H1 (cell line): ENCODE results near the gene HMCN2. TPM values are rescaled to one million over a fixed set of nuclear protein-coding genes. Genes with fewer than 3 reads are reported as not detected.

Experiments
- CTCF ChIA-PET: fragments of 300-600 bp; sonication (Branson Sonifier 250); formaldehyde crosslinking; loops from one replicate; lab custom pipeline; 2021; ENCODE audit not compliant: partially characterized antibody; lab: Charles Lee
- POLR2A ChIA-PET: fragments of 300-600 bp; sonication (Branson Sonifier 250); formaldehyde crosslinking; loops from one replicate; lab custom pipeline; 2021; ENCODE audit warnings: inconsistent platforms; ENCODE audit not compliant: partially characterized antibody; lab: Charles Lee
- DNase-seq, 2 experiments: peaks; one replicate each; pipeline versions ENCODE4 v3.0.0 to v3.0.0-alpha.2; 2010 to 2022; ENCODE audit warnings: low spot score in 2 of 2, low read depth in 1 of 2, mixed read lengths in 1 of 2
- FAIRE-seq: peaks from 2 replicates; lab custom pipeline; 2011; peaks lifted over from hg19 to GRCh38; lab: Jason Lieb, UNC
- H2AFZ ChIP-seq: 2 replicates; pipeline ENCODE4 v1.8.1; 2012; ENCODE audit warnings: low read length, inconsistent platforms
- H2AK5ac ChIP-seq: 2 replicates; pipeline ENCODE4 v1.6.1; 2013; ENCODE audit warnings: low read depth, low read length
- H2BK120ac ChIP-seq: replicated peaks from 2 replicates; pipeline ENCODE3; 2013; ENCODE audit warnings: low read depth, low read length, inconsistent platforms
- H2BK12ac ChIP-seq: 2 replicates; pipeline ENCODE4 v1.6.1; 2013; ENCODE audit warnings: low read depth, low read length
- H2BK15ac ChIP-seq: 2 replicates; pipeline ENCODE4 v1.6.1; 2013; ENCODE audit warnings: low read length
- H2BK20ac ChIP-seq: 2 replicates; pipeline ENCODE4 v1.6.1; 2013; ENCODE audit warnings: low read length
- H2BK5ac ChIP-seq: 2 replicates; pipeline ENCODE4 v1.6.1; 2013; ENCODE audit warnings: low read depth, low read length
- H3K14ac ChIP-seq: 2 replicates; pipeline ENCODE4 v1.6.1; 2013; ENCODE audit warnings: inconsistent platforms; ENCODE audit not compliant: insufficient read length
- H3K18ac ChIP-seq: 2 replicates; pipeline ENCODE4 v1.6.1; 2013; ENCODE audit warnings: low read length; ENCODE audit errors: extremely low read depth
- H3K23ac ChIP-seq: 2 replicates; pipeline ENCODE4 v1.6.1; 2013; ENCODE audit warnings: inconsistent platforms; ENCODE audit not compliant: insufficient read length
- H3K23me2 ChIP-seq: 2 replicates; pipeline ENCODE4 v1.6.1; 2013; ENCODE audit warnings: low read depth, low read length
- H3K27ac ChIP-seq: 2 replicates; pipeline ENCODE4 v1.6.1; 2011; ENCODE audit warnings: low read depth, low read length, inconsistent platforms
- H3K27me3 ChIP-seq, 4 experiments: replicated peaks in 1 of 4; 1 replicate in 1 of 4; 2 replicates in 3 of 4; pipeline versions ENCODE4 v1.6.1 to v1.8.1; 2011 to 2013; ENCODE audit warnings: low read length in 3 of 4, mild to moderate bottlenecking in 3 of 4, inconsistent platforms in 2 of 4, mixed read lengths in 2 of 4, moderate library complexity in 1 of 4; ENCODE audit not compliant: control insufficient read depth in 3 of 4, insufficient read depth in 3 of 4; ENCODE audit errors: extremely low read depth in 1 of 4
- H3K36me3 ChIP-seq, 4 experiments: 2 replicates each; pipeline versions ENCODE4 v1.6.1 to v1.8.1; 2011 to 2013; ENCODE audit warnings: mild to moderate bottlenecking in 4 of 4, low read length in 3 of 4, moderate library complexity in 2 of 4, control low read depth in 1 of 4, inconsistent platforms in 1 of 4; ENCODE audit not compliant: insufficient read depth in 4 of 4, control insufficient read depth in 2 of 4
- H3K4ac ChIP-seq: replicated peaks from 2 replicates; pipeline ENCODE3; 2013; ENCODE audit warnings: low read length, low read depth, mixed read lengths, inconsistent platforms; ENCODE audit not compliant: insufficient read length
- H3K4me1 ChIP-seq, 4 experiments: replicated peaks in 1 of 4; 1 replicate in 1 of 4; 2 replicates in 3 of 4; pipeline versions ENCODE4 v1.6.1 to v1.8.1; 2011 to 2013; ENCODE audit warnings: low read length in 3 of 4, inconsistent platforms in 2 of 4, mixed read lengths in 1 of 4; ENCODE audit not compliant: insufficient read depth in 4 of 4, control insufficient read depth in 3 of 4
- H3K4me2 ChIP-seq, 2 experiments: 2 replicates each; pipeline versions ENCODE4 v1.6.1 to v1.8.1; 2011 to 2013; ENCODE audit warnings: low read depth in 2 of 2, low read length in 2 of 2, control low read depth in 1 of 2, inconsistent platforms in 1 of 2, mild to moderate bottlenecking in 1 of 2; ENCODE audit not compliant: insufficient read depth in 1 of 2
- H3K4me3 ChIP-seq, 4 experiments: fragments of 200-600, 300-600 bp in 1 of 4; sonication (generic), shearing (Covaris generic), sonication (Bioruptor Twin) in 1 of 4; 2 replicates each; pipeline versions ENCODE4 v1.5.1 to v1.8.1; 2011 to 2016; ENCODE audit warnings: low read length in 4 of 4, low read depth in 3 of 4, control low read depth in 2 of 4, inconsistent platforms in 2 of 4, mild to moderate bottlenecking in 2 of 4, mixed read lengths in 1 of 4, moderate library complexity in 1 of 4; ENCODE audit not compliant: insufficient read depth in 2 of 4; ENCODE audit errors: extremely low read depth in 1 of 4
- H3K56ac ChIP-seq: replicated peaks from 2 replicates; pipeline ENCODE3; 2013; ENCODE audit warnings: low read depth, mild to moderate bottlenecking, mixed read lengths, low read length, inconsistent platforms; ENCODE audit not compliant: insufficient read length
- H3K79me1 ChIP-seq: 2 replicates; pipeline ENCODE4 v1.6.1; 2013; ENCODE audit warnings: low read depth, low read length, control low read depth
- H3K79me2 ChIP-seq, 2 experiments: 2 replicates each; pipeline versions ENCODE4 v1.6.1 to v1.8.1; 2012 to 2013; ENCODE audit warnings: low read length in 2 of 2, mild to moderate bottlenecking in 2 of 2, inconsistent platforms in 1 of 2; ENCODE audit not compliant: insufficient read depth in 2 of 2, control insufficient read depth in 1 of 2
- H3K9ac ChIP-seq, 4 experiments: replicated peaks in 1 of 4; 1 replicate in 1 of 4; 2 replicates in 3 of 4; pipeline versions ENCODE4 v1.6.1 to v1.8.1; 2011 to 2013; ENCODE audit warnings: low read depth in 3 of 4, low read length in 3 of 4, control low read depth in 2 of 4, mild to moderate bottlenecking in 2 of 4, moderate library complexity in 2 of 4, inconsistent platforms in 1 of 4; ENCODE audit errors: extremely low read depth in 1 of 4
- H3K9me3 ChIP-seq, 2 experiments: 2 replicates each; pipeline versions ENCODE4 v1.6.1 to v1.8.1; 2012 to 2013; ENCODE audit warnings: mild to moderate bottlenecking in 2 of 2, moderate library complexity in 2 of 2, control low read depth in 1 of 2, inconsistent platforms in 1 of 2, low read depth in 1 of 2, low read length in 1 of 2, mixed read lengths in 1 of 2; ENCODE audit not compliant: insufficient read depth in 2 of 2
- H4K20me1 ChIP-seq, 2 experiments: replicated peaks in 1 of 2; 2 replicates each; pipeline versions ENCODE3 to v1.8.1; 2011 to 2013; ENCODE audit warnings: inconsistent platforms in 2 of 2, low read length in 2 of 2, mild to moderate bottlenecking in 1 of 2; ENCODE audit not compliant: insufficient read depth in 2 of 2, control insufficient read depth in 1 of 2
- H4K5ac ChIP-seq: 2 replicates; pipeline ENCODE4 v1.6.1; 2013; ENCODE audit warnings: low read length, low read depth, mixed read lengths, inconsistent platforms; ENCODE audit not compliant: insufficient read length
- H4K8ac ChIP-seq: 2 replicates; pipeline ENCODE4 v1.8.0; 2013; ENCODE audit warnings: mild to moderate bottlenecking, moderate library complexity, low read length, inconsistent platforms; ENCODE audit not compliant: insufficient read depth; ENCODE audit errors: extremely low read depth
- H4K91ac ChIP-seq: replicated peaks from 2 replicates; pipeline ENCODE3; 2013; ENCODE audit warnings: low read length, mixed read lengths, inconsistent platforms; ENCODE audit not compliant: insufficient read length
- CBX8 ChIP-seq: fragments of 300-800, 300-1000 bp; sonication (generic); IDR thresholded peaks from 2 replicates; pipeline ENCODE4 v1.7.1; 2016; ENCODE audit warnings: low read depth, low read length, borderline replicate concordance
- CTBP2 ChIP-seq: IDR thresholded peaks from 2 replicates; pipeline ENCODE4 v1.7.0; 2011; ENCODE audit warnings: borderline replicate concordance, mild to moderate bottlenecking, moderate library complexity, mixed read lengths, low read length; ENCODE audit not compliant: insufficient read depth, insufficient read length
- E2F6 ChIP-seq: IDR thresholded peaks from 2 replicates; pipeline ENCODE4 v1.6.1; 2012; ENCODE audit warnings: inconsistent platforms
- JUN ChIP-seq: IDR thresholded peaks from 2 replicates; pipeline ENCODE4 v1.6.1; 2011; ENCODE audit warnings: low read depth, mild to moderate bottlenecking, improper control_type of control experiment, low read length
- RBBP5 ChIP-seq: IDR thresholded peaks from 2 replicates; pipeline ENCODE4 v1.7.1; 2012; ENCODE audit warnings: low read depth, mild to moderate bottlenecking, inconsistent platforms, low read length, moderate library complexity, borderline replicate concordance
- YY1 ChIP-seq: IDR thresholded peaks from 2 replicates; pipeline ENCODE4 v1.6.1; 2011; ENCODE audit warnings: low read depth, mild to moderate bottlenecking, low read length
- WGBS, 2 experiments: shearing (Covaris generic) in 1 of 2; methylation state at CpG; one replicate each; pipeline versions ENCODE4 v1.1.6 to v1.1.7; 2013 to 2015; ENCODE audit warnings: low lambda C conversion rate in 2 of 2, mixed read lengths in 2 of 2, inconsistent platforms in 1 of 2, low coverage in 1 of 2, missing lambda C conversion rate in 1 of 2; ENCODE audit not compliant: insufficient replicate concordance in 2 of 2, insufficient coverage in 1 of 2, insufficient read length in 1 of 2; ENCODE audit errors: extremely low coverage in 1 of 2, missing lambda C conversion rate in 1 of 2; 5-methylcytosine and 5-hydroxymethylcytosine counted together
- polyA plus RNA-seq, 7 experiments: library from polyadenylated mRNA; depleted of rRNA in 3 of 7; stranded (reverse) in 5 of 7; unstranded in 2 of 7; fragments of >200 nt in 5 of 7; fragments of 200-250 nt in 2 of 7; gene quantifications; 1 replicate in 5 of 7; 2 replicates in 1 of 7; 4 replicates in 1 of 7; pipeline versions ENCODE4 v1.2.1 to v1.2.3, GENCODE V29; 2011 to 2013; ENCODE audit warnings: missing spikeins in 2 of 7, mixed read lengths in 2 of 7
- total RNA-seq: library from RNA; stranded (reverse); fragmentation: NEBNext Ultra II Directional; extraction: Animal tissue kit (Norgen Biotek cat#: 25700); gene quantifications from 2 replicates; pipeline ENCODE4 v1.2.1, GENCODE V29; 2021

HMCN2 gene
- total and polyA plus RNA-seq, 2 of the 8 experiments (the other 6 are each of a cell fraction or from before 2014, with no cell fraction given): 5.0 to 9.1 TPM

GRCh38 chr9:130433947-130434262, 168.3 kb downstream of the HMCN2 start:
- CTCF ChIA-PET: interaction anchor here (0.8 to 2.6 kb wide), 8 partner anchors 9 to 454 kb away, joined by 3 to 12 read pairs (median 4); no protein-coding TSS in a partner anchor

More at GRCh38 chr9:130433947-130434262, 168.3 kb downstream of the HMCN2 start:
- Histone ChIP-seq H3K4me3 (peak overlapping the region; percentile 6 to 62 (median 38); a peak in 7 of 8 replicates), H3K27ac (no peak overlapping the region), H3K9me3 (no peaks in the 10 kb centered on the region), H3K36me3 (no peaks in the 10 kb centered on the region), H3K4ac (no peak overlapping the region), H4K5ac (no peak overlapping the region), H3K4me1 (peaks cover 0 to 20% (median 11%) of the 10 kb centered on the region in 4 experiments; a peak in 6 of 7 replicates), H3K79me2 (no peaks in the 10 kb centered on the region), H3K23ac (no peak overlapping the region), H2BK15ac (no peak overlapping the region), H2AK5ac (no peak overlapping the region), H3K79me1 (no peaks in the 10 kb centered on the region), H4K91ac (peak overlapping the region; percentile 76)
- POLR2A ChIA-PET: interaction anchor here (1.3 to 2.3 kb wide), 3 partner anchors 10 to 12 kb away, joined by 3 to 8 read pairs (median 8); partner anchors contain the start of gene ASS1
- FAIRE-seq (no peak), DNase-seq (no peak)
- WGBS, 2 experiments: 37% methylated on average over 9 of the region's 9 CpGs; no CpG with 5 or more reads in 1 of the 2 experiments
- TF ChIP-seq JUN (no peak), CBX8 (no peak), E2F6 (no peak), RBBP5 (no peak), YY1 (no peak), CTBP2 (no peak)
- TF ChIP-seq, all 59 proteins: peak for 0
- Histone ChIP-seq H3K14ac (no peak overlapping the region), H3K56ac (no peak overlapping the region), H3K9ac (0 out of 7 replicates have a peak overlapping the region, but pooled peaks of 1 of the 4 experiments have one; percentile 48), H2BK12ac (no peak overlapping the region), H3K4me2 (peak overlapping the region; percentile 75 to 99), H4K8ac (peak overlapping the region; percentile 89; the same call in 1 of the 2 replicates), H3K27me3 (peaks cover 1 to 27% (median 20%) of the 10 kb centered on the region in 4 experiments; a peak in 6 of 7 replicates), H4K20me1 (no peaks in the 10 kb centered on the region), H2BK5ac (no peak overlapping the region), H2BK120ac (no peak overlapping the region), H3K23me2 (peaks cover 8% of the 10 kb centered on the region), H3K18ac (peak overlapping the region; percentile 51), H2AFZ (no peak overlapping the region), H2BK20ac (no peak overlapping the region)
